ENCODE results near the gene KIAA1210. TPM values are rescaled to one million over a fixed set of nuclear protein-coding genes. Genes with fewer than 3 reads are reported as not detected.

Gene KIAA1210
- not detected in 2 replicates for total RNA-seq (2014; rRNA removed; shearing (Covaris generic))
- not detected in 2 replicates for polyA plus RNA-seq (2016; fragmentation: Nextera tagmentation; extraction: Ambion mirVana)
- long read RNA-seq = 0 reads

GRCh38 chrX:119127650-119128049, at the start of gene KIAA1210:
KIAA1210 (minus strand) TSS chrX:119127812; CDS start chrX:119123642, 4,170 bp downstream.
- ATAC-seq = no peak
- no peaks in the 10 kb centered on the region for H3K36me3 Mint-ChIP-seq (ENCODE audit: low read depth)
- H3K9me3 Mint-ChIP-seq = no peaks in the 10 kb centered on the region; the same call in 2 of the 3 replicates
- no peaks in the 10 kb centered on the region for H3K27me3 Mint-ChIP-seq (ENCODE audit: insufficient read depth, low read depth, poor library complexity)
- H3K27ac ChIP-seq (ENCODE audit: low read depth) = no peak within 1 kb of the TSS
- no peak within 1 kb of the TSS for H2AFZ ChIP-seq
- H3K79me2 ChIP-seq (replicated peaks; ENCODE audit: insufficient read depth) = no peaks in the 10 kb centered on the region
- no peak for DNase-seq (ENCODE audit: low spot score)
- no peaks in the 10 kb centered on the region for H3K36me3 ChIP-seq (ENCODE audit: insufficient read depth)
- no peak within 1 kb of the TSS for H3K4me2 ChIP-seq
- H3K4me1 ChIP-seq (ENCODE audit: insufficient read depth) = no peaks in the 10 kb centered on the region
- H3F3A ChIP-seq (replicated peaks; ENCODE audit: low read depth) = no peaks in the 10 kb centered on the region
- no peak within 1 kb of the TSS for H3K4me3 Mint-ChIP-seq
- H3K4me1 Mint-ChIP-seq = no peaks in the 10 kb centered on the region
- H3K9me2 ChIP-seq (ENCODE audit: insufficient read depth) = no peaks in the 10 kb centered on the region
- H3K4me3 ChIP-seq = no peak within 1 kb of the TSS
- H4K20me1 ChIP-seq (replicated peaks; ENCODE audit: insufficient read depth) = no peaks in the 10 kb centered on the region
- H3K27me3 ChIP-seq (ENCODE audit: insufficient read depth) = no peaks in the 10 kb centered on the region
- TF ChIP-seq REST (IDR thresholded peaks at IDR 0.05; ENCODE audit: unreplicated experiment) = no peak
- no peak for TF ChIP-seq ZNF114 (CRISPR knock-in tag; IDR thresholded peaks at IDR 0.05)
- no peak for TF ChIP-seq JUNB (IDR thresholded peaks at IDR 0.05; ENCODE audit: unreplicated experiment)
- TF ChIP-seq STAT1 (IDR thresholded peaks at IDR 0.05; ENCODE audit: unreplicated experiment) = no peak
- TF ChIP-seq NANOG (IDR thresholded peaks at IDR 0.05; ENCODE audit: borderline replicate concordance) = no peak
- no peak for TF ChIP-seq CREB1 (CRISPR knock-in tag; IDR thresholded peaks at IDR 0.05; ENCODE audit: low read depth)
- no peak for TF ChIP-seq ZNF462 (CRISPR knock-in tag; IDR thresholded peaks at IDR 0.05)
- TF ChIP-seq EZH2 (IDR thresholded peaks at IDR 0.05; ENCODE audit: low read depth, unreplicated experiment) = no peak
- TF ChIP-seq ZNF331 (CRISPR knock-in tag; IDR thresholded peaks at IDR 0.05; ENCODE audit: low read depth) = no peak
- TF ChIP-seq ETS1 (IDR thresholded peaks at IDR 0.05) = no peak
- TF ChIP-seq POLR2AphosphoS5 (IDR thresholded peaks at IDR 0.05; ENCODE audit: low read depth) = no peak
- no peak for TF ChIP-seq CTCF (conservative IDR thresholded peaks at IDR 0.05; ENCODE audit: low read depth in 2 of 2)
- no peak for TF ChIP-seq EZH2phosphoT487 (IDR thresholded peaks at IDR 0.05; ENCODE audit: unreplicated experiment)
- H3K27ac Mint-ChIP-seq = no peak within 1 kb of the TSS; the same call in 1 of the 2 replicates

Data from GM23338 (cell line).